K562 (cell line): ENCODE results near the gene POU3F1.

Source experiments
- CREB1 ChIP-seq, 2 experiments: sonication (generic) in 1 of 2; formaldehyde crosslinking in 1 of 2; IDR thresholded peaks; 2 replicates each; pipeline versions ENCODE4 v1.6.1 to v1.8.0; 2012 to 2022; ENCODE audit warnings: inconsistent platforms in 1 of 2, mild to moderate bottlenecking in 1 of 2, missing genetic modification reagents in 1 of 2, moderate library complexity in 1 of 2
- LARP7 ChIP-seq: fragments of 450-650 bp; IDR thresholded peaks from 2 replicates; pipeline ENCODE4 v1.6.1; 2016
- NFE2 ChIP-seq: IDR thresholded peaks from 2 replicates; pipeline ENCODE4 v1.6.1; 2014; ENCODE audit warnings: antibody characterized with exemption, low read depth
- ZBTB7A ChIP-seq: IDR thresholded peaks from 2 replicates; pipeline ENCODE4 v1.6.1; 2011; ENCODE audit warnings: low read depth, mild to moderate bottlenecking, low read length, moderate library complexity, borderline replicate concordance; ENCODE audit not compliant: control insufficient read depth
- ZNF12 ChIP-seq: sonication (generic); formaldehyde crosslinking; IDR thresholded peaks from 2 replicates; pipeline ENCODE4 v1.4.0; 2020; ENCODE audit warnings: mild to moderate bottlenecking, missing genetic modification reagents
- TF ChIP-seq, protein P1 (sequence below): sonication (generic); formaldehyde crosslinking; IDR thresholded peaks from 2 replicates; pipeline ENCODE4 v1.8.0; 2022; ENCODE audit warnings: missing genetic modification reagents, mild to moderate bottlenecking, borderline replicate concordance
- TF ChIP-seq, protein P2 (sequence below): fragments of 450-650 bp; formaldehyde crosslinking; conservative IDR thresholded peaks from 2 replicates; pipeline ENCODE4 v1.4.0; 2022; ENCODE audit warnings: mild to moderate bottlenecking, missing genetic modification characterization
- TF ChIP-seq, protein P3 (sequence below), 3 experiments: IDR thresholded peaks in 2 of 3; conservative IDR thresholded peaks in 1 of 3; 2 replicates each; pipeline ENCODE4 v1.5.1; 2011 to 2012; ENCODE audit warnings: low read length in 3 of 3, mild to moderate bottlenecking in 3 of 3, control low read depth in 2 of 3, improper control_type of control experiment in 1 of 3, inconsistent platforms in 1 of 3, low read depth in 1 of 3, mixed read lengths in 1 of 3, moderate library complexity in 1 of 3; ENCODE audit not compliant: insufficient read depth in 2 of 3

DNA sequence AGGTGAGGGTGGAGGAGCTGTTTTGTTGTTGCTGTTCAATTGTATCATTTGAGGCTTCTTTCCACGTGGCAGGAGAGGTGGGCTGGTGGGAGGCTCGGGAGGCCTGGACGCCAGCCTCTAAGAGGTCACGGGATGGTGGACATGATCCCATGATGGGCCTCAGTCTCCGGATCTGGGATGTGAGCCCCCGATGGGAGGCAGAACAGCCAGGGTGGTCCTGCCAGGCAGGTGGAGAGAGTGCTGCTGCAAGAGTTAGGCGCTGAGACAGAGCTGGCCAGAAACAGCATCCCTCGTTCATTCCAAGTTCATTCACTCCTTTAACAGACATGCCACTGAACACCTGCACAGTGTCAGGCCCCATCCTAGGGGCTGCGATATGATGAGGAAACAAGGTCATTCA is 41.1 kb upstream of the POU3F1 start:
- TF ChIP-seq ZBTB7A (no peak), LARP7 (no peak), NFE2 (no peak), ZNF12 (CRISPR knock-in tag) (no peak), CREB1 (IDR thresholded peaks at IDR 0.05) (no peak), CREB1 (CRISPR knock-in tag; IDR thresholded peaks at IDR 0.05) (no peak)
- TF ChIP-seq, protein P1, sequence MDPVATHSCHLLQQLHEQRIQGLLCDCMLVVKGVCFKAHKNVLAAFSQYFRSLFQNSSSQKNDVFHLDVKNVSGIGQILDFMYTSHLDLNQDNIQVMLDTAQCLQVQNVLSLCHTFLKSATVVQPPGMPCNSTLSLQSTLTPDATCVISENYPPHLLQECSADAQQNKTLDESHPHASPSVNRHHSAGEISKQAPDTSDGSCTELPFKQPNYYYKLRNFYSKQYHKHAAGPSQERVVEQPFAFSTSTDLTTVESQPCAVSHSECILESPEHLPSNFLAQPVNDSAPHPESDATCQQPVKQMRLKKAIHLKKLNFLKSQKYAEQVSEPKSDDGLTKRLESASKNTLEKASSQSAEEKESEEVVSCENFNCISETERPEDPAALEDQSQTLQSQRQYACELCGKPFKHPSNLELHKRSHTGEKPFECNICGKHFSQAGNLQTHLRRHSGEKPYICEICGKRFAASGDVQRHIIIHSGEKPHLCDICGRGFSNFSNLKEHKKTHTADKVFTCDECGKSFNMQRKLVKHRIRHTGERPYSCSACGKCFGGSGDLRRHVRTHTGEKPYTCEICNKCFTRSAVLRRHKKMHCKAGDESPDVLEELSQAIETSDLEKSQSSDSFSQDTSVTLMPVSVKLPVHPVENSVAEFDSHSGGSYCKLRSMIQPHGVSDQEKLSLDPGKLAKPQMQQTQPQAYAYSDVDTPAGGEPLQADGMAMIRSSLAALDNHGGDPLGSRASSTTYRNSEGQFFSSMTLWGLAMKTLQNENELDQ (CRISPR knock-in tag): no peak
- TF ChIP-seq, protein P2, sequence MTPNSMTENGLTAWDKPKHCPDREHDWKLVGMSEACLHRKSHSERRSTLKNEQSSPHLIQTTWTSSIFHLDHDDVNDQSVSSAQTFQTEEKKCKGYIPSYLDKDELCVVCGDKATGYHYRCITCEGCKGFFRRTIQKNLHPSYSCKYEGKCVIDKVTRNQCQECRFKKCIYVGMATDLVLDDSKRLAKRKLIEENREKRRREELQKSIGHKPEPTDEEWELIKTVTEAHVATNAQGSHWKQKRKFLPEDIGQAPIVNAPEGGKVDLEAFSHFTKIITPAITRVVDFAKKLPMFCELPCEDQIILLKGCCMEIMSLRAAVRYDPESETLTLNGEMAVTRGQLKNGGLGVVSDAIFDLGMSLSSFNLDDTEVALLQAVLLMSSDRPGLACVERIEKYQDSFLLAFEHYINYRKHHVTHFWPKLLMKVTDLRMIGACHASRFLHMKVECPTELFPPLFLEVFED (CRISPR knock-in tag): no peak
- TF ChIP-seq, protein P3, sequence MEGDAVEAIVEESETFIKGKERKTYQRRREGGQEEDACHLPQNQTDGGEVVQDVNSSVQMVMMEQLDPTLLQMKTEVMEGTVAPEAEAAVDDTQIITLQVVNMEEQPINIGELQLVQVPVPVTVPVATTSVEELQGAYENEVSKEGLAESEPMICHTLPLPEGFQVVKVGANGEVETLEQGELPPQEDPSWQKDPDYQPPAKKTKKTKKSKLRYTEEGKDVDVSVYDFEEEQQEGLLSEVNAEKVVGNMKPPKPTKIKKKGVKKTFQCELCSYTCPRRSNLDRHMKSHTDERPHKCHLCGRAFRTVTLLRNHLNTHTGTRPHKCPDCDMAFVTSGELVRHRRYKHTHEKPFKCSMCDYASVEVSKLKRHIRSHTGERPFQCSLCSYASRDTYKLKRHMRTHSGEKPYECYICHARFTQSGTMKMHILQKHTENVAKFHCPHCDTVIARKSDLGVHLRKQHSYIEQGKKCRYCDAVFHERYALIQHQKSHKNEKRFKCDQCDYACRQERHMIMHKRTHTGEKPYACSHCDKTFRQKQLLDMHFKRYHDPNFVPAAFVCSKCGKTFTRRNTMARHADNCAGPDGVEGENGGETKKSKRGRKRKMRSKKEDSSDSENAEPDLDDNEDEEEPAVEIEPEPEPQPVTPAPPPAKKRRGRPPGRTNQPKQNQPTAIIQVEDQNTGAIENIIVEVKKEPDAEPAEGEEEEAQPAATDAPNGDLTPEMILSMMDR (IDR thresholded peaks at IDR 0.05 in 2 of 3, conservative IDR thresholded peaks at IDR 0.05 in 1 of 3; ENCODE audit: insufficient read depth in 2 of 3, low read depth in 1 of 3, low read length in 3 of 3): no peak
